HUES48 (cell line): Measurements from ENCODE around the gene CIRBP.
A peak's percentile ranks its signal among the peaks of the same experiment; 100 is the strongest.

Source experiments
- H3K27ac ChIP-seq: one replicate; pipeline ENCODE4 v1.7.0; 2013; ENCODE audit warnings: low read depth, low read length, inconsistent platforms
- H3K27me3 ChIP-seq: 2 replicates; pipeline ENCODE4 v1.6.1; 2013; ENCODE audit warnings: mild to moderate bottlenecking, low read length; ENCODE audit not compliant: control insufficient read depth, insufficient read depth
- H3K36me3 ChIP-seq: 2 replicates; pipeline ENCODE4 v1.6.1; 2013; ENCODE audit warnings: low read length; ENCODE audit not compliant: control insufficient read depth, insufficient read depth
- H3K4me1 ChIP-seq: 2 replicates; pipeline ENCODE4 v1.6.1; 2013; ENCODE audit warnings: mild to moderate bottlenecking, low read length; ENCODE audit not compliant: control insufficient read depth, insufficient read depth
- H3K4me3 ChIP-seq: 2 replicates; pipeline ENCODE4 v1.5.1; 2013; ENCODE audit warnings: mild to moderate bottlenecking, low read depth, low read length
- H3K9ac ChIP-seq: 2 replicates; pipeline ENCODE4 v1.6.1; 2013; ENCODE audit warnings: mild to moderate bottlenecking, low read depth, low read length, moderate library complexity
- H3K9me3 ChIP-seq: 2 replicates; pipeline ENCODE4 v1.6.1; 2013; ENCODE audit warnings: low read length; ENCODE audit not compliant: control insufficient read depth, insufficient read depth

Gene CIRBP

GRCh38 chr19:1285737-1286360, 16.7 kb downstream of the CIRBP start, which contains the start of gene EFNA2:
EFNA2 (plus strand) TSS chr19:1285873; CDS start chr19:1286169, 296 bp downstream.
- no peaks in the 10 kb centered on the region for H3K9me3 ChIP-seq
- H3K4me1 ChIP-seq = no peaks in the 10 kb centered on the region
- H3K36me3 ChIP-seq = no peaks in the 10 kb centered on the region
- H3K27ac ChIP-seq = no peak within 1 kb of the TSS
- H3K27me3 ChIP-seq = no peaks in the 10 kb centered on the region; the same call in 1 of the 2 replicates
- H3K9ac ChIP-seq = no peak within 1 kb of the TSS
- peak within 1 kb of the TSS; percentile 52 for H3K4me3 ChIP-seq

- no peaks in the 10 kb centered on the region for H3K36me3 ChIP-seq
- H3K4me1 ChIP-seq = no peaks in the 10 kb centered on the region
- peak overlapping the region; percentile 52 for H3K4me3 ChIP-seq
- no peaks in the 10 kb centered on the region; the same call in 1 of the 2 replicates for H3K27me3 ChIP-seq
- no peaks in the 10 kb centered on the region for H3K9me3 ChIP-seq
- H3K27ac ChIP-seq = no peak overlapping the region
- no peak overlapping the region for H3K9ac ChIP-seq
These were observed 17.6 kb downstream of the CIRBP start for GRCh38 chr19:1286487-1287353.

GRCh38 chr19:1287354-1288225, 18.5 kb downstream of the CIRBP start:
- H3K4me1 ChIP-seq = no peaks in the 10 kb centered on the region
- H3K9ac ChIP-seq = no peak overlapping the region
- no peaks in the 10 kb centered on the region for H3K9me3 ChIP-seq
- H3K27ac ChIP-seq = no peak overlapping the region
- no peaks in the 10 kb centered on the region for H3K36me3 ChIP-seq
- no peaks in the 10 kb centered on the region; the same call in 1 of the 2 replicates for H3K27me3 ChIP-seq
- H3K4me3 ChIP-seq = no peak overlapping the region

- H3K36me3 ChIP-seq = no peaks in the 10 kb centered on the region
- no peak overlapping the region for H3K4me3 ChIP-seq
- no peak overlapping the region for H3K9ac ChIP-seq
- H3K27me3 ChIP-seq = no peaks in the 10 kb centered on the region; the same call in 1 of the 2 replicates
- H3K9me3 ChIP-seq = no peaks in the 10 kb centered on the region
- H3K4me1 ChIP-seq = no peaks in the 10 kb centered on the region
- H3K27ac ChIP-seq = no peak overlapping the region
These were observed 19.1 kb downstream of the CIRBP start for GRCh38 chr19:1288226-1288612.

GRCh38 chr19:1288833-1289685, 19.9 kb downstream of the CIRBP start:
- no peak overlapping the region for H3K4me3 ChIP-seq
- H3K9me3 ChIP-seq = no peaks in the 10 kb centered on the region
- H3K4me1 ChIP-seq = no peaks in the 10 kb centered on the region
- no peak overlapping the region for H3K9ac ChIP-seq
- no peak overlapping the region for H3K27ac ChIP-seq
- H3K36me3 ChIP-seq = no peaks in the 10 kb centered on the region
- H3K27me3 ChIP-seq = no peaks in the 10 kb centered on the region; the same call in 1 of the 2 replicates

GRCh38 chr19:1289686-1290025, 20.5 kb downstream of the CIRBP start:
- no peak overlapping the region for H3K27ac ChIP-seq
- H3K27me3 ChIP-seq = peaks cover under 1% of the 10 kb centered on the region
- no peak overlapping the region for H3K4me3 ChIP-seq
- H3K4me1 ChIP-seq = no peaks in the 10 kb centered on the region
- no peak overlapping the region for H3K9ac ChIP-seq
- H3K9me3 ChIP-seq = no peaks in the 10 kb centered on the region
- H3K36me3 ChIP-seq = no peaks in the 10 kb centered on the region

- H3K4me1 ChIP-seq = no peaks in the 10 kb centered on the region
- H3K27me3 ChIP-seq = peaks cover 4% of the 10 kb centered on the region
- H3K9me3 ChIP-seq = no peaks in the 10 kb centered on the region
- H3K36me3 ChIP-seq = no peaks in the 10 kb centered on the region
- no peak overlapping the region for H3K27ac ChIP-seq
- no peak overlapping the region for H3K4me3 ChIP-seq
- H3K9ac ChIP-seq = no peak overlapping the region
These were observed 21.1 kb downstream of the CIRBP start for GRCh38 chr19:1290196-1290702.

GRCh38 chr19:1290703-1291651, 21.8 kb downstream of the CIRBP start:
- no peaks in the 10 kb centered on the region for H3K36me3 ChIP-seq
- no peak overlapping the region for H3K4me3 ChIP-seq
- peaks cover 4% of the 10 kb centered on the region; the same call in 1 of the 2 replicates for H3K27me3 ChIP-seq
- H3K27ac ChIP-seq = no peak overlapping the region
- no peaks in the 10 kb centered on the region for H3K9me3 ChIP-seq
- H3K9ac ChIP-seq = no peak overlapping the region
- H3K4me1 ChIP-seq = no peaks in the 10 kb centered on the region; the same call in 1 of the 2 replicates

- Histone ChIP-seq H3K4me3 (no peak overlapping the region), H3K27ac (no peak overlapping the region), H3K9ac (no peak overlapping the region), H3K27me3 (peaks cover 4% of the 10 kb centered on the region; the same call in 1 of the 2 replicates), H3K36me3 (no peaks in the 10 kb centered on the region), H3K9me3 (no peaks in the 10 kb centered on the region), H3K4me1 (no peaks in the 10 kb centered on the region; the same call in 1 of the 2 replicates)
These were observed 22.8 kb downstream of the CIRBP start for GRCh38 chr19:1291761-1292418.
